DMS 273 (cell line): ENCODE results near the gene BCR.

Experiments
- DNase-seq: peaks from one replicate; lab custom pipeline; 2025; ENCODE audit not compliant: unreplicated experiment; lab: John Stamatoyannopoulos, UW

The BCR gene

GRCh38 chr22:23272834-23273233 is 92.5 kb downstream of the BCR start:
- no peak for DNase-seq

DNA sequence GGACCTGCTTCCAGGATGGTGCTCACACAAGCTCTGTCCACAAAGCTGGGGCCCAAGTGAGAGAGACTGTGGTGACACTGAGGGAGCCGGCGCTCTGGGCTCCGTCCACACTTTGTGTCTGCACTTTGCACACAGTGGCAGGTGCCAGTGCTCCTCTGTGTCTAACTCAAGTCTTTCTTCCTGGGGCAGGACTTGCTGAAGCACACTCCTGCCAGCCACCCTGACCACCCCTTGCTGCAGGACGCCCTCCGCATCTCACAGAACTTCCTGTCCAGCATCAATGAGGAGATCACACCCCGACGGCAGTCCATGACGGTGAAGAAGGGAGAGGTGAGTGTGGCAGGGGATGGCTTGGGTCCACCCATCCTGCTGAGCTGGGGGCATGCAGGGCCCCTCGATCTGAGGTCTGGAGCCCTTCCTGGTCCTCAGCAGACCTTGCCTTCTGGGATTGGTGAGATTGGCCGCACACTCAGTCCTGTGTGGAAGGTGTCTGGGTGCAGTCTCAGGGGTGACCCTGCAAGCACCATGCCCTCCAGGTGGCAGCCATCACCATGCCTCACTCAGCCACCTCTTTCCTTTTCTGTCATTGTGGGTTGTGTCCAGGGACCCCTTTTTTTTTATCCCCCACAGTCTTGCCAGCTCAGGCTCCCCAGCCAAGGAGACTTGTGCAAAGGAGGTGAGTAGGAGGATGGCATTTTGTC is 93.3 kb downstream of the BCR start:
- DNase-seq: no peak

DNA sequence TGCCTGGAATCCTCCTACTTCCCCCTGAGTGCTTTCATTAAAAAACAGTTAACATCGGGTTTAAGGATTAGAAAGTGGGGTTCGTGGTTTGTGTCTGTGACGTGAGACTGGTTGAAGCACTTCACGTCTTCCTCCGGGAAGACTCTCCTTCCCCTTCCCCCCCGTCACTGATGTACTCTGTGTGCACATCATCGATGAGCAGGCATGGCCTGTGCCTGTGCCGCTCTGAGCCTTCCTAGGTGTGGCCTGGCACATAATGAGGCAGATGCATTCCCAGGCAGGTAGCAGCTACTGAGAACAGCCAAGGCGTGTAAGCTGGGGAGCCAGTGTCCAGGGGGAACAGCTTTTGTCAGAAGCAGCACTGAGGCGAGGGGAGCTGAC is 93.8 kb downstream of the BCR start:
- no peak for DNase-seq

DNA sequence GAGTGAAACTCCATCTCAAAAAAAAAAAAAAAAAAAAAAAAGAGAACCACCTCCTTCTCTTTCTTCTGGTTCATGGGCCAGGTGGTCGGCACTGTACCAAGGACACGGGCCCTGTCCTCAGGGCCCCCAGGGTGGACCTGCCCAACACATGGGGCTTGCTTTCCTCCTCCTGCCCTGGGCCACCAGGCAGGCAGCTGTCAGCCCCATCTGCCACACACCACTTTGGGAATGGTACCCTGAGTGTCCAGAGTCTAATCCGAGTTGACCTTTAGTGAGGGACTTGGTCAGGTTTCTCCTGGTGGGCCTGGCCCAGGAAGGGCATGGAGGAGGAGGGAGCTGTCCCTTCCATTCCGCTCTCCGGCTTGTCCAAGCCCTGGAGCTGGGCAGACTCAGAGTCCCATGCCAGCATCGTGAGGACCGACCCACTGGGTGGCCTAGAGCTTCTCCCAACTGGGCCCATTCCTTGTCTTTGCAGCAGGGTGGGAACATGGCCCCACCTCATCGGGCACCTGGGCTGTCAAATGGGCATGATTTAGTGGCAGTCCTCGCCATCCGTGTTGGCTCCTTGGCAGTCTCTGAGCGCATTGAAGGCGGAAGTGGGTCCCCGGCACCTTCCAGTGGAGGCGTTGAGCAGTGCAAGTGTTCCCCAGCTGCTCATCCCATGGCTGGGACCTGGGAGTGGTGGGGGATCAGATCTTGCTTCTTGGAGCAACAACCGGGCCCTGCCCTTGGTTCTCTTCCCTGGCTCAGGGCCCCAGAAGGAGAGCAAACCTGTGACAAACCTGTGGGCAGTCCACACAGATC is 94.8 kb downstream of the BCR start:
- DNase-seq: no peak

GRCh38 chr22:23275751-23276150 is 95.4 kb downstream of the BCR start:
- DNase-seq: no peak

- DNase-seq: no peak
Measured at GRCh38 chr22:23276656-23277582, 96.6 kb downstream of the BCR start.

- no peak for DNase-seq
Measured at GRCh38 chr22:23277583-23278295, 97.4 kb downstream of the BCR start.

DNA sequence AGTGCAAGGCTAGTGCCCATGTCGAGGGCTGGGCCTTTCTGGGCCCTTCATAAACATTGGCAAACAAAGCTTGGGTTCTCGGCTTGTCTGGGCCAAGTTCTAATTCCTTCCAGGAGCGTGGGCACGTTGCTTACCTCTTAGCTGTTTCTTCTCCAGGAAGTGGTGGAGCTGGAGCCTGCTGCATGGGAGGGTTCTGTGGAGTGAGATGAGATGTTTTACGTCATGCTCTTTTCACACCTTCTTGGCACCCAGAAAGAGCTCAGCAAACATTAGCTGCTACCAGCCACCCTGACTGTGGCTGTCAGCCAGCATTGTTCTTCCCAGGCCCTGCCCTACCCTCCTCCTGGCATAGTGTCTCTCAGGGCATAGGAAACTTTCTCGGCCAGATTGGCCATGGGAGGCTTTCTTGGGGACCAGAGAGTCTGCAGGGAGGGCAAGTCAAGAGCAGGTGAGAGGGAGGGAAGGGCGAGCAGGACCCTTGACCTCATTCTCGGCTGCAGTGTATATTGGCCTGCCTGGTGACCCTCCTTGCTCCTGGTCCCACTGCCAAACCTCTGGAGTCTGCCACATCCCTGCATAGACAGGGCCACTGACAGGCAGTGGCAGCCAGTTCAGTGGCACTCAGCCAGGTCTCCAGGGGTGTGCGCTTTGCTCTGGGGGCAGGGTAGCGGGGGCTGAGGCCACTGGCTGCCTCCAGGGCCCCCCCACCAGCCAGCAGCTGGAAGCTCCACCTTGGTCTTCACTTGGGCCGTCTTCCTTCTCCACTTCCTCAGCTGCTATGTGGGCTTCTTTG is 98.8 kb downstream of the BCR start:
- no peak for DNase-seq

DNA sequence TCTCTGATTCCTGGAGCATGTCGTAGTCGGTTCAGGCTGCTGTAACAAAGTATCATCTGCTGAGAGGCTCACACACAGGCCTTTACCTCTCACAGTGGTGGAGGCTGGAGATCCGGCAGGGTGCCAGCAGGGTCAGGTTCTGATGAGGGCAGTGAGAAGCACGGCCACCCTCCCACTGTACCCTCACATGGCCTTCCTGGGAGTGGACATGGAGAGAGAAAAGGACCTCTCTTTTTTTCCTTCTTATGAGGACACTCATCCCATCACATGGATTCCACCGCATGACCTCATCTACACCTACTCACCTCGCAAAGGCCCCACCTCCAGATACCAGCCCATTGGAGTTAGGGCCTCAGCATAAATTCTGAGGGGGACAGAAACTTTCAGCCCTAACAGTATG is 99.5 kb downstream of the BCR start:
- no peak for DNase-seq

- DNase-seq: no peak
Measured at GRCh38 chr22:23280356-23281052, 100.2 kb downstream of the BCR start.

DNA sequence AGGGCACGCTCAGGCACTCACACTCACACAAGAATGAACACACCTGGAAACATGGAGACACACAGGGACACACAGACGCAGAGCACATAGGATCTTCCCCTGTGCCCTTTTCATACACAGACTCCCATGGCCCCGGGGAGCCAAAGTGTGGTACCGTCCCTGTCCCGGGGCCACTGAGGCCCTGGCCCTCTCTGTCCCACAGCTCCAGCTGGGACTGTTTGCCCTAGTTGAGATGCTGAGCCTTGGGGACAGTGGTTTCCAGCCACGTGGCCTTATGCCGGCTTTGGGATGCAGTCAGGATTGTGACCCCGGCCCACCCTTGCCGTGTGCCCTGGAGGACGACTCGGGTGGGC is 100.7 kb downstream of the BCR start:
- no peak for DNase-seq

GRCh38 chr22:23281406-23282088 is 101.2 kb downstream of the BCR start:
- DNase-seq: peak; percentile 80

GRCh38 chr22:23282089-23282501 is 101.8 kb downstream of the BCR start:
- peak; percentile 73 for DNase-seq

GRCh38 chr22:23282516-23282915 is 102.2 kb downstream of the BCR start:
- DNase-seq: no peak

- no peak for DNase-seq
Measured at GRCh38 chr22:23282986-23283385, 102.7 kb downstream of the BCR start.

DNA sequence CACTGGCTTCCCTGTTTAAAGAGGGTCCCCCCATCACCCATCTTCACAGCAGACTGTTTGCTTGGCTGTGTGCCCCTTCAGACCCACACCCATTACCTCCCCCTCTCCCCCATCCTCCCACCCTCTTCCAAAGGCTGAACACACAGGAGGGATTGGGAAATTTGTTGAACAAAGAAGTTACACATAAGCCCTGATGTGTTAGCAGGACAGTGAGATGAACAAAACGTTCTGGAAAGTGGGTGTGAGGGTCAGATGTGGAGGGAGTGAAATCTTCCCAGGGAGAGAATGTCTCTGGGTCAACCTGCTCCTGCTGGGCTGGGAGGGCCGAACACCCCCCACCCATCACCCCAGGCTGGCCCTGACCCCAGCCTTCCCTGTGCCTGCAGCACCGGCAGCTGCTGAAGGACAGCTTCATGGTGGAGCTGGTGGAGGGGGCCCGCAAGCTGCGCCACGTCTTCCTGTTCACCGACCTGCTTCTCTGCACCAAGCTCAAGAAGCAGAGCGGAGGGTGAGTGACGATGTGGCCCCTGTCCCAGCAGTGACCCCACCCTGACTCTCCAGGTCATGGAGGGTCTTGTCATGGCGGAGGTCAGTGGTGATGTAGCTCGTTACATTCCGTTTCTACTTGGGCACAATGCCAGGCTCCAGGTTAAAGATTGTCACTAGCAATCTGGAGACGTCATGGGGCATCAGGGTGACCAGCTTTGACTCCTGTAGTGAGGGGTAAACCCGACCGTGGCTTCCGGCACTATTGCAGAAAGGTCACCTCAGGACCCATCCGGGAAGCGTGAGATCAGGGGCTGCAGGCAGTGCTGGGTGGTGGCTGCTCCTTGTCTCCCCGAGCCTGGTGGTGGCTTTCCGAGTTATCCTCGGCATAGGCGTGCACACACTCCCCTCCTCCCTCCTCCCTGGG is 103.5 kb downstream of the BCR start:
- no peak for DNase-seq

DNA sequence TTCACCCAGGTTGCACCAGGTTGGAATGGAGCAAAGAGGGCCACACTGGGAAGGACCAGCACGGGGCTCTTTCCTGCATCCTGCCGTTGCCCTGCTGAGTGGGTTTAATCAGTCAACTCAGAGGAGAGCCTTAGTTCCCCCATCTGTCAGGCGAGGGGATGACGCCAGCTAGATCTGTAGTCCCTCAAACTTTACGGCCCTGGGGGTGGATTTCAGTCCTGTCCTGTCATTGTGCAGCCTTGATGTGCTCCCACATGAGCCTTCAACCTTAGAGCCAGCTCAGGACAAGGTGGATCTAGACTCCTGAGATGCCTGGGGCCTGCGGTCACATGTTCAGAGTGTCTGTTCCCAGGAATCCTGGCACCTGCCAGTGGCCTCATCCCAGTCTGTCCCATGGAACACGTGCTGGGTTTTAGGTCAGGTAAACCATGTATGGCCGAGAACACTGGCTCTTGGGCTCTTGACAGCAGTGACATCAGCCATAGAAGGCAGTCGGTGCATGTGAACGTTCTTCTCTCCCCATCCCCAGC is 104.3 kb downstream of the BCR start:
- no peak for DNase-seq

DNA sequence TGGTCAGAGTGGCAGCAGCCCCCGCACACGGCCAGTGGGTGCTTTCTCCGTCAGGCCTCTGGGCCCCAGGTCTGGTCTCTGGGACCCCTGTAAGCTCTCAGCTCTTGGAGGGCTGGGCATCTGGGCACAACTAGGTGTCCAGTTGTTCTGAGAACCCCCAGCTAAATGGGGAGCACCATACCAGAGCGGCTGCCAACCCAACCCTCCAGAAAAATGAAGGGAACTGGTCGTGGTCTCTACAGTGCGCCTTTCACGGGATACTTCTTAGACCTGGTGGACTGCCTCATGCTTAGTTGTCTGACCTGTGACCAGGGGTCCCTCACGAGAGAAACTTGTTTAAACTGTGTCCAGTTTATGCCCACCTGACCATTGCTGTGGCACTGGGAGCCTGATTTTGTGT is 104.9 kb downstream of the BCR start:
- DNase-seq: no peak
